NCI-H460 (cell line): ENCODE results near the gene ABCA7. TPM values are rescaled to one million over a fixed set of nuclear protein-coding genes. Genes with fewer than 3 reads are reported as not detected.

Experiments used
- DNase-seq: peaks from one replicate; pipeline ENCODE4 v3.0.0-alpha.2; 2016; ENCODE audit warnings: low read depth; ENCODE audit errors: extremely low read depth
- total RNA-seq: library from RNA; depleted of rRNA; stranded (reverse); fragments of >200 nt; shearing (Covaris generic); gene quantifications from 2 replicates; pipeline ENCODE4 v1.2.3, GENCODE V29; 2014

The ABCA7 gene
- total RNA-seq, 1 experiment from 2014 or later, result 14.0 TPM

DNA sequence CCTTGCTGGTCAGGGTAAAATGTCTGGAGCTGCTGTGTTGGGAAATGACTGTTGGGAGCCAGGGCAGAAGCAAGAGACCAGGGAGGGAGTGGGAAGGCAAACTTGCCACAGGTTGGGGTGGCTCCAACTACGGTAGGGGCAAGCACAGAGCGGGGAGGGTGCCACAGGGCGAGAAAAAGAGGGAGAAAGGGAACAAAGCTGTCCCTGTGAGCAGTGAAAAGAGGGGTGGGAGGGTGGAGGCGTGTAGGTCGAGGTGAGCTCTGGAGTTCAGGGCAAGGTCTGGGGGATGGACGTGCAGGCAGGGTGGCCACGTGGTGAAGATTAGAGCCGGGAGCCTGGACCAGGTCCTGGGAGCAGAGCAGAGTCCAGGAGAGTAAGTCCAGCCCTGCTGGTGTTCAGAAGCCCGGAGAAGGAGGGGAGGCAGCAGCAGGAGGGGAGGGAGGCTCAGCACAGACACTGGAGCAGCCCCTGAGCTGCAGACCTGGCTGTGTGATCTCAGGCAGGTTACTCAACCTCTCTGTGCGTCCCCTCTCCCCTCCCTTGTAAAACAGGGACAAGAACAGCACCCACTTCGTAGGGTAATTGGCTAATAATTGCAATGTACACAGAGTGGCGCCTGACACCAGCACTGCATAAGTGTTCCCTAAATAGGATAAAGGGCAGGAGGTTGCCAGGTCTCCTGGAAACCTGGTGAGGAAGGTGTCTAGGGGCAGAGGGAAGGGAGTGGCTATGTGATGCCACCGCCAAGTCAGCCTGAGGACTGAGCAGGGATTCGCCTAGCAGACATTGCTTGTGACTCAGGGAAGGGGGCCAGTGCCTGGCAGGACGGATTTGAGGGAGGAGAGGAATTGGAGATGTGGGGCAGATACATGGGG lies 58.5 kb downstream of the ABCA7 start:
- DNase-seq, result no peak

DNA sequence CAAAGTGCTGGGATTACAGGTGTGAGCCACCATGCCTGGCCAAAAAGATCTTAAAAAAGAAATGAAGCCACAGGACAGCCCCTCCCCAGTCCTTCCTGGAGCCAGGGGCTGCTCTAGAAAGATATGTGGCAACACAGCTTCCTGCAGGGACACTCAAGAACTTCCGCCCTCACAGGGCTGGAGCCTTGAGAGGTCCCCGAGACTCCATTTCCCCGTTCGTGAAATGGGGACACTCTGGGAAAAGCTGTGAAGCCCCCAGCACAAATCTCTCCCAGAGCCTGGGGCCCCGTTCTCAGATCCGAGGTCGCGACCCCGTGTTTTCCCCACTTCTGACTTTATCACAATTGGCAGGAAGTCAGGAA lies 61.4 kb downstream of the ABCA7 start:
- no peak for DNase-seq

DNA sequence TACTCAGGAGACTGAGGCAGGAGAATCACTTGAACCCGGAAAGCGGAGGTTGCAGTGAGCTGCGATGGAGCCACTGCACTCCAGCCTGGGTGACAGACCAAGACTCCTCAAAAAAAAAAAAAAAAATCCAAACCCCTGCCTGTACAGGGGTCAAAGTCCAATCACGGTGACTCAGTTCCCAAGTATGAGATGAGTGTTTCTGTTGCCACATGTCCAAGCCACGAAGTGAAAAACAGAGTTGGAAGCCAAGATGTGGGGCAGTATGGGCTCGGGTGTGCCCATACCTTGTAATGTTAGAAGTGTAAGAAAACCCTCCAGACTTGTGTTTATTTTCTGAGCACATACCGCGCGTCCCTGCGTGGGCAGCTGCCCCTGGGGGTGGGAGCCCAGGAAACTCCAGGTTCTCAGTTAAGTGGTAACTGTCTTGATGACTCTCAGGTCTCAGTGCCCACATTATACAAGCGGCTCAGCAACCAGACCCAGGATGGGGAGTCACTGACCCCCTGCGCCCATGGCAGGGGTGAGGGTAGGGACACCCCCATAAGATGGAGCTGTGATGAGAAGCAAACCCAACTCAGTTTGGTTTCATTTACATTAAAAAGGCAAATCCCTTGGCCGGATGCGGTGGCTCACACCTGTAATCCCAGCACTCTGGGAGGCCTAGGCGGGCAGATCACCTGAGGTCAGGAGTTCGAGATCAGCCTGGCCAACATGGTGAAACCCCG lies 62.7 kb downstream of the ABCA7 start:
- DNase-seq, result peak; percentile 89

DNA sequence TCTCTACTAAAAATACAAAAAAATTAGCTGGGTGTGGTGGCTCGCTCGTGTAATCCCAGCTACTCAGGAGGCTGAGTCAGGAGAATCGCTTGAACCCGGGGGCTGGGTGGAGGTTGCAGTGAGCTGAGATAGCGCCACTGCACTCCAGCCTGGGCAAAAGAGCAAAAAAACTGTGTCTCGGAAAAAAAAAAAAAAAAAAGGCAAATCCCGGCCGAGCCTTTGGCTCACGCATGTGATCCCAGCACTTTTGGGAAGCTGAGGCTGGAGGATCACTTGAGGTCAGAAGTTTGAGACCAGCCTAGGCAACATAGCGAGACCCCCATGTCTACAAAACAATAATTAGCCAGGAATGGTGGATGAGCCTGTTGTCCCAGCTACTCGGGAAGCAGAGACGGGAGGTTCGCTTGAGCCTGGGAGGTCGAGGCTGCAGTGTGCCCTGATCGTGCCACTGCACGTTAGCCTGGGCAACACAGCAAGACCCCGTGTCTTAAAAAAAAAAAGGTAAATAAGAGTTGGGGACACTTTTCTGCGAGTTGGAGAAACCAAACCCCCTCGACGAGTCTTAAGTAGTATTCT lies 63.3 kb downstream of the ABCA7 start:
- DNase-seq, result no peak

DNA sequence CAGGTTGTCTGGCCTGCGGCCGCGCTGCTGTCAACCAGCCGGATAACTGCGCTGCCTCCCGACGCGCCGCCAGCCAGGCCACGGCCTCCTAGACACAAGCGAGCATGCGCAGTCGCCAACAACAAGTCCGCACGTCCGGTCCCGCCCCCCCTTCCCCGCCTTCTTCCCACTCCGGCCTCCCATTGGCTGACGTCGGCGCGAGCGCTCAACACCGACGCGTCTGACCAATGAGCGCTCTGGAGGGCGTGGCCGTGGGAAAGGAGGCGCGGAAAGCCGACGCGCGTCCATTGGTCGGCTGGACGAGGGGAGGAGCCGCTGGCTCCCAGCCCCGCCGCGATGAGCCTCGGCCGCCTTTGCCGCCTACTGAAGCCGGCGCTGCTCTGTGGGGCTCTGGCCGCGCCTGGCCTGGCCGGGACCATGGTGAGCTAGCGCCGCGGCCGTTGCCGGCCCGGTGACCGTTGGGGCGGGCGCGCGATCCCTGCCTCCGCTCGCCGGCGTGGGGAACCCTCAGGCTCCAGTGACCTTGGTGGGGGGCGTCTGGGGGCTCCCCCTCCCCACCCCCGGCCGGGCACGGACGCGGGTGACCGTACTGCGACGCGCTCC lies 63.9 kb downstream of the ABCA7 start, which contains the start of gene GPX4:
TSS of gene GPX4 (plus strand) at position 287 of the 603 bp plus-strand sequence. CDS start at position 337, 50 bp downstream.
- peak; percentile 98 for DNase-seq

DNA sequence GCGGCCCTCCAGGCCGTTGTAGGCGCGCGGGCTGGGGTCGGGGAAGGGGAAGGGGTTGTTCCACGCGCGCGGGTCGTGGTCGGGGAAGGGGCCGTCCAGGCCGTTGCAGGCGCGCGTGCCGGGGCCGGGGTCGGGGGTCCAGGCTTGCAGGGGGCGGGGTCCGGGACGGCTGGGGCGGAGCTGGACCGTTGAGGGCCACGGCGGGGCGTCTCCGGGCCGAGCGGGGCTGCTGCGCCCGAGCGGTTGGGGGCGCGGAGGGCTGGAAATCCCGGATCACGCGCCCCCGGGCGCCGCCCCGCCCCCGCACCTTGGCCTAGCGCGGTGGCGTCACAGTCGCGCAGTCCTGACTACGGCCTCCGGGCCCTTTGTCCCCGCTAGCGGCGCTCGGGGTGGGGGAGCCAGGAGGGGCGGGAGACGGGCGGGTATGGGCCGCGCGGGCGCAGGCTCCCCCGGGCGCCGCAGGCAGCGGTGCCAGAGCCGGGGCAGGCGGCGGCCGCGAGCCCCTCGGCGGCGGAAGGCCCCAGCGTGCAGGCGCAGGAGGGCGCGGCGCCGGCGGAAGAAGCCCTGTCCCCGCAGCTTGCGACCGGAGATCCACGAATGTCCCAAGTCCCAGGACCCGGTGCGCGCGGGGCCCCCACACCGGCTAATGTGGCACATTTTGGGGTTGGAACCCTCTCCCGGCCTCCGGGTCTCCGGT lies 64.6 kb downstream of the ABCA7 start:
- DNase-seq, result peak; percentile 38

DNA sequence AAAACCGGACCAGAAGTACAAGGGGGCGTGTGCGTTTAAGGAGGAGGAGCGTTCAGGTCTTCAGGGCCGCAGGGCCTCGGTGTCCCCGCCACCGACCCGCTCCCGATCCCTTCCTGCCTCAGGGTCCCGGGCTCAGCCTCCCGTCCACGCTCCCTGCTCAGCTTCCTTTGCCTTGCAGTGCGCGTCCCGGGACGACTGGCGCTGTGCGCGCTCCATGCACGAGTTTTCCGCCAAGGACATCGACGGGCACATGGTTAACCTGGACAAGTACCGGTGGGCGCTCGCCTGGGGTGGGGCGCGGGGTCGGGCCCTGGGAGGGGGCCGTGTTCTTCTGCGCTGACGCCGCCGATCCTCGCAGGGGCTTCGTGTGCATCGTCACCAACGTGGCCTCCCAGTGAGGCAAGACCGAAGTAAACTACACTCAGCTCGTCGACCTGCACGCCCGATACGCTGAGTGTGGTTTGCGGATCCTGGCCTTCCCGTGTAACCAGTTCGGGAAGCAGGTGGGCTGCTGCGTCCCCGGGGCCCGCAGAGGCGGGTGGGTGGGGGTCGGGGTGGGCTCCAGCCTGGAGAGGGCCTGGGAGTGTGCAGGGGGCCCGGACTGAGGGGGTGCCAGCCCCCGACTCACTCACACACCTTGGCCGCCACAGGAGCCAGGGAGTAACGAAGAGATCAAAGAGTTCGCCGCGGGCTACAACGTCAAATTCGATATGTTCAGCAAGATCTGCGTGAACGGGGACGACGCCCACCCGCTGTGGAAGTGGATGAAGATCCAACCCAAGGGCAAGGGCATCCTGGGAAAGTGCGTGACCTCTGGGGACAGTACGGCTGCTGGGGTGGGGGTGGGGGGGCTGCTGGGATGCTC lies 65.3 kb downstream of the ABCA7 start:
- DNase-seq, result no peak

DNA sequence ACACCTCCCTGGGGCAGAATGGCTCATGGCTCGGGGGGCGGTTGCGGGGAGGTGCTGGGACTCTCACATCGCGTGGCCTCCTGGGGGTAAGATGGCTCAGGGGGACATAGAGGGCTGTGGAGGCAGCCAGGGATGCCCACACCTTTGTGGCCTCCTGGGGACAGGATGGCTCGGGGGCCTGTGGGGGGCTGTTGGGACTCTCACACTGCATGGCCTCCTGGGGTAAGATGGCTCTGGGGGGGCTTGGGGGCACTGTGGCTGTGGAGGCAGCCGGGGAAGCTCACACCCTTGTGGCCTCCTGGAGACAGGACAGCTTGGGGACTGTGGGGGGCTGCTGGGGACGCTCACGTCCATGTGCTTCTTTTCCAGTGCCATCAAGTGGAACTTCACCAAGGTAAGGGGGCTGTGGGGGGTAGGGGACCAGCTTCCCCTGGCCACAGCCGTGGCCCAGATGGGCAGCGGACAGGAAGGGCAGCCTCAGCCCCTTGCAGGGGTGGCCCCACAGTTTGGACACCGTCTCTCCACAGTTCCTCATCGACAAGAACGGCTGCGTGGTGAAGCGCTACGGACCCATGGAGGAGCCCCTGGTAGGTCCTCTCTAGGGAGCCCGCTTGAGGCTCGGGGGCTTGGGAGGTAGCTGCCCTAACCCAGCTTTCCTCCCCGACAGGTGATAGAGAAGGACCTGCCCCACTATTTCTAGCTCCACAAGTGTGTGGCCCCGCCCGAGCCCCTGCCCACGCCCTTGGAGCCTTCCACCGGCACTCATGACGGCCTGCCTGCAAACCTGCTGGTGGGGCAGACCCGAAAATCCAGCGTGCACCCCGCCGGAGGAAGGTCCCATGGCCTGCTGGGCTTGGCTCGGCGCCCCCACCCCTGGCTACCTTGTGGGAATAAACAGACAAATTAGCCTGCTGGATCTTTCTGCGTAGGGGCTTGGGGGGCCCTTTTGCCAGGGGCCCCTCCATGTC lies 66.2 kb downstream of the ABCA7 start:
- no peak for DNase-seq

DNA sequence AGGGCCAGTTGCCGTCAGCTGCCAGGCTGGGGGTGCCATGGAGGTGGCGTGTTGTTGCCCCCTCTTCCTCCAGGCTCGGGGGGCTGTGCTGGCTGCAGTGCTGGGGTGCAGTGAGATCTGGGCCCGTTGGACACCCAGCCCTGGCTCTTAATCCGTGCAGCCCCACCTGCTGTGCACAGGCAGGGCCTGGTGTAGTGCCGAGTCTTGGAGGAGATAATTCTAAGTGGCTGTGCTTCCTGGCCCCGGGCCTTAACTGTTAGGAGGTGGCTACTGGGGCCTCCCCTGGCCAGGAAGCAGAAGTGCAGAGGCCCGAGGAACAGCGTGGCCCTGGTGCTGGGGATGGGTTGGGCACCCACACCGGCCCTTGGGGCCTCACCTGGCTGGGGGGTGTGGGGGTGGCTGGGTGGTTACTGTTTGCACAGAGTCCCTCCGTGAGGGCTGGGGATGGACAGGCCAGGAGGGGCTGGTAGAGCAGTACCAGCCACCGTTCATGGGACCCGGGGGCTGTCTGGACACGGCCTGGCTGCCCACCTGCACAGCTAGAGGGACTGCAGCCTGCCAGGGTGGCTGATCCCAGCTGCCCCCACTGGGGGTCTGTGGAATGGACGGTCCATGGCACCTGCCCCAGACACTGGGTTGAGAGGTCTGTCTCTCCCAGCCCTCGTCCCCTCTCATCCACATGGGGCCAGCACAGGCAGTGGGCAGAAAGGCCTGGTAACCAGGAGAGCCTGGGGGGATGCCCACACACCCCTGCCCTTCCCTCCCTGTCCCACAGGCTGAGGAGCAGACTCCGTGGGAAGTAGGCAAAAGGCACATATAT lies 67.1 kb downstream of the ABCA7 start:
- no peak for DNase-seq

DNA sequence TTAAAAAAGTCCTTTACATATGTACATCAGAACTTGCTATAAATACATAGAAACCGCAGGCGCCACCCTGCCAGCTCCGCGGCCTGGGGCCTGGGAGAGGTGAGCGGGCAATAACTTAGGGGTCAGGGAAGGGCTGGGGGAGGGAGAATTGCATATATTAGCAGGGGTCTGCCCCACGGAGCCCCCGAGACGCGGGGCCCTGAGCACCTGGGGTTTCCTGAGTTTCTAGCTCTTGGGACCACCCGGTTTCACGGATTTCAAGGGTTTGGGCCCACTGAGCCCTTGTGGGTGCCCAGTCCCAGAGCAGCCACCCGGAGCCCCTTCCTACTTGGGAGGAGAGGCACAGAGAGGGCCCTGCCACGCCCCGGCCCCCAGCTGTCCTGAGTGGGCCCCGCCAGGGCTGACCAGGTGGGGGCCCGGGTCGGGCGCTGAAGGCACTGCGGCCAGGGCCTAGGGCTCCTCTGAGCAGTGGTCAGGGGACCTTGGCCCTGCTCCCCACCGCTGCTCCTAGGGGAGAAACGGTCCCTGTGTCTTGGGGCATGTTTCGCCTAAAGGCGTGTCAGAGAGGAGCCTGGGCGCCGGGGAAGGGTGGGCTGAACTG lies 67.9 kb downstream of the ABCA7 start:
- no peak for DNase-seq

DNA sequence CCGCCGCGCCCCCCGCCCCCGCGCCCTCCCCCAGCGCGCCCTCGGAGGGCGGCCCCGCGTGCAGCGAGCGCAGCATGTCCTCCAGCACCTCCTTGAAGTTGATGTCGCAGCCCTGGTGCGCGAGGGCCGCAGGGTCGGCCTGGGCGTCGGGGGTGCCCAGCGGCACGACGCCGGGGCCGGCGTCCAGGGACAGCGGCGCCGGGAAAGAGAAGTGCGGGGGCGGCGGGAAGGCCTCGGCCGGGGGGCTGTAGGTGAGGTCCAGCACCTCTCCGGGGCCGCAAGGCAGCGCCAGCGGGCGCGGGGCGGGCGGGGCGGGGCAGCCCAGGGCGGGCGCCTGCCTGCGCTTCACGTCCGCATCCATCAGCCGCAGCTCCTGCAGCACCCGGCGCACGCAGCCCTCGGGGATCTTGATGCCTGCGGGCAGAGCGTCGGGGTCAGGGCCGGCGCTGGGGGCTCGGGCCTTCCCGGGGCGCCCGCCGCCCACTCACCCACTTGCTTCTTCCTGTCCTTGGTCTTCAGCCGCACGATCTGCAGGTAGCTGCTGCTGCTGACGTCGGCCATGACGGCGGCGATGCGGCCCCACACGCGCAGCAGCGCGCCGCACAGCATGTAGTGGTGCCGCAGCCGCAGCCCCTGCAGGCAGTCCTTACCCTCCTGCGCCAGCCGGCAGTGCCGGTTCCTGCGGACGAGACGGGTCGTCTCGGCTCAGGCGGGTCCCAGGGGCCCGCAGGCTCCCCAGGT lies 68.6 kb downstream of the ABCA7 start:
- no peak for DNase-seq

DNA sequence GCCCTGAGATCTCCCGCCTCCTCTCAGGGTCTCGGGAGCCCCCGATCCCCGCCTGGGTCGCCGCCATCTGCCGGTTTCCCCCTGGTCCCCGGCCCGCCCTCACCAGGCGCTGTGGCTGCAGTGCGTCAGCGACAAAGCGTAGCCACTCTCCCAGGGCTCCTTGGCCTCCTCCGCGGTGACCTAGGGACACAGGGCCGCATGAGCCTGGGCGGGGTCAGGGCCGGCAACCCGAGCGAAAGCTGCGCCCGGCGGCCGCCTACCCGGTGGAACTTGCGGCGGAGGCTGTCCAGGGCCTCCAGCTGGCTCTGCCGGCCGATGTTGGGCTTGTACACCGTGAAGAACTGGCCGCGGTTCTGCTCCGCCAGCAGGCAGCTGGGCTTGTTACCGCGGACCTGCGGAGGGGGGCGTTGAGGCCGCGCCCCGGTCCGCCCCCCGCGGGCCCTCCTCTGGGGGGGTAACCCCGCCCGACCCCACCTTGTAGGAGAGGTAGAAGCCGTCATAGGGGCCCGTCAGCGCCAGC lies 69.2 kb downstream of the ABCA7 start:
- no peak for DNase-seq

DNA sequence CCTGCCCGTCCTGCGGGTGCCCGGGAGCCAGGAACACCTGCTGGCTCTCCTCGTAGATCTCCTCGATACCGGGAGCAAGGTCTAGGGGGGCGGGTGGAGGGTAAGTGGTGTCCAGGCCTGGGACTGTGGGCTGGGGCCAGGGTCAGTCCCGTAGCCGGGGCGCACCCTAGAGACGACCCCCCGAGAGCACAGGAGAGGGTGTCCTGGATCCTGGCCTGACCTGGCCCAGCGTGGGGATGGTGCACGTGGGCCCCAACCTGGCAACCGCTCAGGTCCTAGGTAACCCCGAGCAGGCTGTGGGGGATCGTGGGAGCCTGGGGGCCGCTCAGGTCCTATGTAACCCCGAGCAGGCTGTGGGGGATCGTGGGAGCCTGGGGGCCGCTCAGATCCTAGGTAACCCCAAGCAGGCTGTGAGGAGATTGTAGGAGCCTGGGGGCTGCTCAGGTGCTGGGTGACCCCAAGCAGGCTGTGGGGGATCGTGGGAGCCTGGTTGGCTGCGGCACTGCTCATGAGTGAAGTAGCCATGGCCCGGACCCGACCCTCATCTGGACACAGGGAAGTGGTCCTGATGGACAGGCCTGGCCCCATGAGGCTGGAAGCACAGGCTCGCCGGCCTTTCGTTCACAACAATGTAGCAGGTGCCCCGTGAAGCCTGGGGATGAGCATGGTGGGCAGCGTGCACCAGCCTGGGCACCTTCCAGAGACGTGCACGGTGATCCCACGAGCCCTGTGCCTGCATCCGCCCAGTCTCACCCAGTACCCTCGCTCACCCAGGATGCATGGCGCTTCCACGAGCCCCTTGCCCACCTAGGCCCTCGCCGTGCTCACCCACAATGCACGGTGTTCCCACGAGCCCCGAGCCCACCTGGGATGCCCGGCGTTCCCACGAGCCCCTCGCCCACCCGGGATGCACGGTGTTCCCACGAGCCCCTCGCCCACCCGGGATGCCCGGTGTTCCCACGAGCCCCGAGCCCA lies 70.1 kb downstream of the ABCA7 start:
- DNase-seq, result no peak

DNA sequence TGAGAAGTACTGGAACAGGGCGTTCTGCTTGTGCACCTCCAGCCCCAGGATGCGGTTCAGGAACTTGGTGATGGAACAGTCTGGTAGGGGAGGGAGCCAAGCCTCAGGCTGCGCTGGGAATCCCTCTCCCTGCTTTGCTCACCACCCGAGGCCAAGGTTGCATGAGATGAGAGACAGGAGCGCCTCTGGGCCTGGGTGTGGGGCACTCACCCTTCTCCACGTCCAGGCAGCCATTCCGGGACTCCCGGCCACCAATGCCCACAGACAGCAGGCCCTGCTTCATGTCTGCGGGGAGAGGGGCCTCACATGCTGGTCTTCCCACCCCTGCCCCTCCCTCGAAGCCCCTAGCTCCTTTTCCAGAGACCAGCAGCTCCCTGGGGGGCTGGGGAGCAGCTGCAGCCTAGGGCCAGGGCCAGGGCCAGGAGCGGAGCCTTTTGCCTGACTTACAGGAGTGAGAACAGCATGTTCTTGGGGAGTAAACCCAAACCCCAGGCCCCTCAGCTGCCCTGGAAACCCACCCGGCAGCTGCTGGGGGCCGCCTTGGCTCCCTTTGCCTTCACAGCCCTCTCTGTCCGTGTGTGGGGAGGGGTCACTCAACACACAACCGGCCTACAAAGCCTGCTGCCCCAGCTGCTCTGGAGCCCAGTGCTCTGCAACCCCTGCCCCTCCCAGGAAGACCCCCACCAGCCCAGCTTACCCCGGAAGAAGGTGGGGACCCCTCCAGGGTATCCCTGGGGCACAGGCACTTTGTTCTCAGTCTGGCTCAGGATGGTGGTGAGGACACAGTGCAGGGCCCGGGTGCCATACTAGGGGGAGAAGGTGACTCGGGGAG lies 71.1 kb downstream of the ABCA7 start:
- DNase-seq, result no peak
